ENCODE measurements around the gene ZNF335.

The ZNF335 gene

GRCh38 chr20:45921337-45922189, 50.4 kb downstream of the ZNF335 start:
- TF ChIP-seq, protein P1, sequence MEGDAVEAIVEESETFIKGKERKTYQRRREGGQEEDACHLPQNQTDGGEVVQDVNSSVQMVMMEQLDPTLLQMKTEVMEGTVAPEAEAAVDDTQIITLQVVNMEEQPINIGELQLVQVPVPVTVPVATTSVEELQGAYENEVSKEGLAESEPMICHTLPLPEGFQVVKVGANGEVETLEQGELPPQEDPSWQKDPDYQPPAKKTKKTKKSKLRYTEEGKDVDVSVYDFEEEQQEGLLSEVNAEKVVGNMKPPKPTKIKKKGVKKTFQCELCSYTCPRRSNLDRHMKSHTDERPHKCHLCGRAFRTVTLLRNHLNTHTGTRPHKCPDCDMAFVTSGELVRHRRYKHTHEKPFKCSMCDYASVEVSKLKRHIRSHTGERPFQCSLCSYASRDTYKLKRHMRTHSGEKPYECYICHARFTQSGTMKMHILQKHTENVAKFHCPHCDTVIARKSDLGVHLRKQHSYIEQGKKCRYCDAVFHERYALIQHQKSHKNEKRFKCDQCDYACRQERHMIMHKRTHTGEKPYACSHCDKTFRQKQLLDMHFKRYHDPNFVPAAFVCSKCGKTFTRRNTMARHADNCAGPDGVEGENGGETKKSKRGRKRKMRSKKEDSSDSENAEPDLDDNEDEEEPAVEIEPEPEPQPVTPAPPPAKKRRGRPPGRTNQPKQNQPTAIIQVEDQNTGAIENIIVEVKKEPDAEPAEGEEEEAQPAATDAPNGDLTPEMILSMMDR (conservative IDR thresholded peaks at IDR 0.05; ENCODE audit: low read depth): no peak
- no peak for DNase-seq (ENCODE audit: low spot score)
- no peak overlapping the region for H3K27ac ChIP-seq
- CTCF ChIA-PET: interaction anchor here (0.6 kb wide), 1 partner anchor 66 kb away, joined by 3 read pairs; no protein-coding TSS in a partner anchor
- POLR2A ChIA-PET (ENCODE audit: low non-redundant PET): interaction anchor here (2.5 kb wide), 1 partner anchor 12 kb away, joined by 15 read pairs; the partner anchor contains the start of gene PCIF1

- CTCF ChIA-PET: interaction anchor here (0.6 kb wide), 2 partner anchors 53 to 66 kb away, joined by 3 read pairs; no protein-coding TSS in a partner anchor
Observed at GRCh38 chr20:45920462-45921336, 51.3 kb downstream of the ZNF335 start.

DNA sequence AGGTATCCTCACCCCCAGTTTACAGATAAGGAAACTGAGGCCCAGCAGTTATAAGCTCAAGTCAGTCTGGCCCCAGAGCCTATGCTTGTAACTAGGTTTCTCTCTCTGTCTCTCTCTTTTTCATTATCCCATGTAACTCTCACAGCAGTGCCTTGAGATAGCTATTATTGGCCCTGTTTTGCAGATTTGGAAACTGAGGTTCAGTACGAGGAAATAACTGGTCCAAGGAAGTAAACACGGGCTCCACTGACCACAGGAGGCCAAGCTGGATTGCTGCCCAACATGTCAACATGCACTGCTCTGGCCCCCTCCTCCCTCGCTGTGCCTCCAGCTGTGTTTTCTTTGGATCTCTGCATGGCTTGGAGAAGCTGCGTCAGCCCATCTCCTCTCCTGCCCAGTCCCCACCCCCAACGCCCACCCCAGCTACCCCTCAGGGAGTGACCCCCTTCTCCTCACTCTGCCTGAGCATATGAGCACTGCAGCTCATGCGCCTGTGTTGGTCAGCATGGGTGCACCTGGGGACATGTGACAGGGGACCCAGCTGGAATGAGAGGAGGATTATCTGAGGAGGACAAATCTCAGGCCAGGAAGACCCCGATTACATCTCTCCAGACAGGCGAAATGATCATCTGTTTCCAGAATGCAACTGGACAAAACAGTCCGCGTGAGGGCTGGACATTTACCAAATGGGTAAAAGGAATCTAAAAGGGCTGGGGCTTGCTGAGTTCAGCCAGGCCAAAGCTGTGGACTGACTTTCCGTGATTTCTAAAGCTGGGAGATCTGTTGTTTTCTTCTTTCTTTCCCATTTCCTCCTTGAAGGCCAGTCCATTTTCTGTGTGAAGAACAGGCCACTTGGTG, 52.2 kb downstream of the ZNF335 start:
- CTCF ChIA-PET: no interaction called here
- TF ChIP-seq, protein P1 (conservative IDR thresholded peaks at IDR 0.05; ENCODE audit: low read depth): no peak
- DNase-seq (ENCODE audit: low spot score): no peak
- no peak overlapping the region for H3K27ac ChIP-seq
- POLR2A ChIA-PET (ENCODE audit: low non-redundant PET): interaction anchor here (2.5 kb wide), 1 partner anchor 14 kb away, joined by 15 read pairs; the partner anchor contains the start of gene PCIF1

More at GRCh38 chr20:45920462-45921336, 51.3 kb downstream of the ZNF335 start:
- no peak for DNase-seq (ENCODE audit: low spot score)
- no peak overlapping the region for H3K27ac ChIP-seq
- POLR2A ChIA-PET (ENCODE audit: low non-redundant PET): interaction anchor here (2.5 kb wide), 1 partner anchor 13 kb away, joined by 15 read pairs; the partner anchor contains the start of gene PCIF1
- TF ChIP-seq, protein P1 (conservative IDR thresholded peaks at IDR 0.05; ENCODE audit: low read depth): no peak

GRCh38 chr20:45918779-45919537, 53.0 kb downstream of the ZNF335 start:
- TF ChIP-seq, protein P1 (conservative IDR thresholded peaks at IDR 0.05; ENCODE audit: low read depth): no peak
- POLR2A ChIA-PET (ENCODE audit: low non-redundant PET): interaction anchor here (2.5 kb wide), 1 partner anchor 15 kb away, joined by 15 read pairs; the partner anchor contains the start of gene PCIF1
- no peak overlapping the region for H3K27ac ChIP-seq
- CTCF ChIA-PET: no interaction called here
- DNase-seq (ENCODE audit: low spot score): no peak

DNA sequence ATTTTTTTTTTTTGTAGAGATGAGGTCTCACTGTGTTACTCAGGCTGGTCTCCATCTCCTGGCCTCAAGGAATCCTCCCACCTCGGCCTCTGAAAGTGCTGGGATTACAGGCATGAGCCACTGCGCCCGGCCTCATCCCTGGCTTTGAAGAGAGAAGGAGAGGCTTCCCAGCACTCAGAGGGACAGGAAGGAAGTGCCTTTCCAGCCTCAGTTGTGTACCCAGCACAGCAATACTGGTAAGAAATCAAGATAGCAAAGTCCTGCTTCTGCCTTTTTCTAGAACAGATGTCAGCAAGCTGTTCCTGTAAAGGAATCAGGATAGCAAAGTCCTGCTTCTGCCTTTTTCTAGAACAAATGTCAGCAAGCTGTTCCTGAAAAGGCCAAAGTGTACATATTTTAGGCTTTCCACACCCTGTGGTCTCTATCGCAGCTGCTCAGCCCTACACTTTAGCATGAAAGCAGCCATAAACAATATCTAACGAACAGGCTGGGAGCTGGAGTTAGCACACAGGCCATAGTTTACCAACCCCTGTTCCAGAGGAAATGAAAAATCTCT, 53.7 kb downstream of the ZNF335 start:
- CTCF ChIA-PET: no interaction called here

More for the DNA sequence above, 53.7 kb downstream of the ZNF335 start:
- POLR2A ChIA-PET (ENCODE audit: low non-redundant PET): no interaction called here
- no peak for DNase-seq (ENCODE audit: low spot score)
- 0 out of 2 replicates have a peak overlapping the region, but pooled peaks have one; percentile 1 for H3K27ac ChIP-seq
- TF ChIP-seq, protein P1 (conservative IDR thresholded peaks at IDR 0.05; ENCODE audit: low read depth): no peak
